ENCODE measurements around the gene TEKT2.

TEKT2 gene

GRCh38 chr1:36093226-36093625, 9.3 kb downstream of the TEKT2 start:
- Histone ChIP-seq H3K9ac (ENCODE audit: low read depth in 1 of 2, low read length in 2 of 2) (no peak overlapping the region), H3K27me3 (ENCODE audit: control insufficient read depth in 2 of 2, insufficient read depth in 2 of 2, low read length in 2 of 2) (no peaks in the 10 kb centered on the region), H3K36me3 (ENCODE audit: control insufficient read depth in 2 of 2, insufficient read depth in 2 of 2, low read length in 2 of 2) (peaks cover 39 to 41% of the 10 kb centered on the region in 2 donors), H3K27ac (ENCODE audit: low read depth in 2 of 2, low read length in 2 of 2) (no peak overlapping the region), H3K4me3 (ENCODE audit: low read length in 2 of 2) (no peak overlapping the region), H3K9me3 (ENCODE audit: control insufficient read depth in 2 of 2, low read length in 2 of 2) (no peaks in the 10 kb centered on the region), H3K4me1 (ENCODE audit: control insufficient read depth in 2 of 2, insufficient read depth in 2 of 2, low read length in 2 of 2) (peaks cover 12% of the 10 kb centered on the region in 2 donors)

GRCh38 chr1:36093929-36094328, 10.0 kb downstream of the TEKT2 start:
- Histone ChIP-seq H3K4me1 (ENCODE audit: control insufficient read depth in 2 of 2, insufficient read depth in 2 of 2, low read length in 2 of 2) (peaks cover 9% of the 10 kb centered on the region in 2 donors), H3K27ac (ENCODE audit: low read depth in 2 of 2, low read length in 2 of 2) (no peak overlapping the region), H3K9me3 (ENCODE audit: control insufficient read depth in 2 of 2, low read length in 2 of 2) (no peaks in the 10 kb centered on the region), H3K9ac (ENCODE audit: low read depth in 1 of 2, low read length in 2 of 2) (no peak overlapping the region), H3K36me3 (ENCODE audit: control insufficient read depth in 2 of 2, insufficient read depth in 2 of 2, low read length in 2 of 2) (peaks cover 39 to 41% of the 10 kb centered on the region in 2 donors), H3K4me3 (ENCODE audit: low read length in 2 of 2) (no peak overlapping the region), H3K27me3 (ENCODE audit: control insufficient read depth in 2 of 2, insufficient read depth in 2 of 2, low read length in 2 of 2) (no peaks in the 10 kb centered on the region)

- H3K36me3 ChIP-seq (ENCODE audit: control insufficient read depth in 2 of 2, insufficient read depth in 2 of 2, low read length in 2 of 2), result peaks cover 39 to 41% of the 10 kb centered on the region in 2 donors
- H3K4me1 ChIP-seq (ENCODE audit: control insufficient read depth in 2 of 2, insufficient read depth in 2 of 2, low read length in 2 of 2), result peaks cover 4 to 6% of the 10 kb centered on the region in 2 donors
- H3K4me3 ChIP-seq (ENCODE audit: low read length in 2 of 2), result no peak overlapping the region
- H3K27ac ChIP-seq (ENCODE audit: low read depth in 2 of 2, low read length in 2 of 2), result no peak overlapping the region
- no peaks in the 10 kb centered on the region for H3K27me3 ChIP-seq (ENCODE audit: control insufficient read depth in 2 of 2, insufficient read depth in 2 of 2, low read length in 2 of 2)
- no peaks in the 10 kb centered on the region for H3K9me3 ChIP-seq (ENCODE audit: control insufficient read depth in 2 of 2, low read length in 2 of 2)
- H3K9ac ChIP-seq (ENCODE audit: low read depth in 1 of 2, low read length in 2 of 2), result no peak overlapping the region
These were observed 10.7 kb downstream of the TEKT2 start for GRCh38 chr1:36094621-36095061.

DNA sequence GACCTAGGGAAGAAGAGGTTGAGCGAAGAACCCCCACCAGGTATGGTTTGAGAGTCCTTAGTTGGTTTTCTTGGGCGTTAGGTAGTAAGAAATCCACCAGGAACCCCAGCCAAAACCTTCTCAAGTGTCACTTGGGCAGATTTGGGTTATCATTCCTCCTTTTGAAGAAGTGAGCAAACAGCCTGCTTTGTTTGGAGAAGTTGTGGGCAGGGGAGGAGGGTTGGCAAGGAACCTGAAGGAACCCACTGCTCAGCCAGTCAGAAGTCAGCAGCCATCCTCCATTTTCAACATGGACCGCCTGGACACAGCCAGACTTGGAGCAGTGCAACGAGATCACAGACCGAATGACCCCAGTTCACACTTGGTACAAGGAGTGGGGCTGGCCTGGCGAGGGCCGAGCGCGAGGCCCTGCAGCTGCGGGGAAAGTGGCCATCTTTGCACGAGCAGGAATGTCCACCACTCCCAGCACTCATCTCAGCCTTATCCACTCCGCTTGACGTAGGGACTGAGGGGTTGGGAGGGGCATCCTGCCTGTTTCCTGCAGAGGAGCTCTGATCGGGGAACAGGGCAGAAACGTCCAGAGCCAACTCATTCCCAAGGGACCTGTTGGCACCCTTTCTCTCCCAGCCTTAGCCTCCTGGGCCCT, 12.0 kb downstream of the TEKT2 start:
- no peak overlapping the region for H3K27ac ChIP-seq (ENCODE audit: low read depth in 2 of 2, low read length in 2 of 2)
- H3K36me3 ChIP-seq (ENCODE audit: control insufficient read depth in 2 of 2, insufficient read depth in 2 of 2, low read length in 2 of 2), result peaks cover 39 to 41% of the 10 kb centered on the region in 2 donors
- H3K9me3 ChIP-seq (ENCODE audit: control insufficient read depth in 2 of 2, low read length in 2 of 2), result no peaks in the 10 kb centered on the region
- H3K9ac ChIP-seq (ENCODE audit: low read depth in 1 of 2, low read length in 2 of 2), result no peak overlapping the region
- no peaks in the 10 kb centered on the region for H3K27me3 ChIP-seq (ENCODE audit: control insufficient read depth in 2 of 2, insufficient read depth in 2 of 2, low read length in 2 of 2)
- peaks cover 0 to 3% of the 10 kb centered on the region in 2 donors for H3K4me1 ChIP-seq (ENCODE audit: control insufficient read depth in 2 of 2, insufficient read depth in 2 of 2, low read length in 2 of 2)
- no peak overlapping the region for H3K4me3 ChIP-seq (ENCODE audit: low read length in 2 of 2)

DNA sequence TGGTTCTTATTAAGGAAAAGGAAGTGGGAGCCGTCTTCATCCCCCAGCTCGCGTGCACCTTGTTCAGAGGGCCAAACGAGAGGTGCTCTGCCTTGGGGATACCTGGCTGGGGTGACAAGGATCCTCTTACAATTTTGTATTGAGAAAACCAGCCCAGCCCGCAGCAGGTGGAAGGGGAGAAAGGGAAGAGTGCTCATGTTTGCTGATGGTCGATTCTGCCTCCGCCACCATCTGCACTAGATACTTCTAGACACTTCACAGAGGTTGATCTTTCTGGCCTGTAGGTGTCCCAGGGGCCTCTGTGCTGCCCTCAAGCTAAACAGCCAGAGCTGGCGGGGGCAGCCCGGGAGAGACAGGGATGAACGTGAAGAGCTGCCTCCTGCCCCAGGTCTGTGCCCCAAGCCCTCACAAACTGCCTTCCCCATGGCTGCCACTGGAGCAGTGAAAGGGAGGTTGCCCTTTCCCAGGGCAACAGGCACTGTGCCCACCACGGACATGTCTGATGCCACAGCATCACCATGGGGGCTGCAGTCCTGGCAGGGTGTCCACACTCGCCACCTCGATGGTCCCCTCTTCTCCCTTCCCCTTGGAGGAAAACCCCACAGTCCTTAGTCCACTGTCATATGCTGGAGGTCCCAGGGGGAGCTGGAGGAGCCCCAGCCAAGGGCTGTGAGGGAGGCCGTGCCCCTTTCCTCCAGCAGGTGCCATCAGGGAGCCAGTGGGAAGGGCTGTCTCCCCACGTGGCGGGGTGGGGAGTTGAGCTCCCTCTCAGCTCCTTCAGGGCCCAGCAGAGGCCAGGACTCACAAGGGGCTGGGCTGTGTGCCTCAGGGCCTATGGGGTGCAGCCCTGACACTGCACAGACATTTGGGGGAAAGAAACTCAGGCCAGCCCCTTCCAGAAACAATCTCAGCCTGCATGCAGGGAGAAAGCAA, 12.9 kb downstream of the TEKT2 start:
- no peak overlapping the region for H3K4me3 ChIP-seq (ENCODE audit: low read length in 2 of 2)
- no peaks in the 10 kb centered on the region for H3K9me3 ChIP-seq (ENCODE audit: control insufficient read depth in 2 of 2, low read length in 2 of 2)
- peaks cover 32% of the 10 kb centered on the region in 2 donors for H3K36me3 ChIP-seq (ENCODE audit: control insufficient read depth in 2 of 2, insufficient read depth in 2 of 2, low read length in 2 of 2)
- H3K27me3 ChIP-seq (ENCODE audit: control insufficient read depth in 2 of 2, insufficient read depth in 2 of 2, low read length in 2 of 2), result no peaks in the 10 kb centered on the region
- peaks cover 0 to 3% of the 10 kb centered on the region in 2 donors for H3K4me1 ChIP-seq (ENCODE audit: control insufficient read depth in 2 of 2, insufficient read depth in 2 of 2, low read length in 2 of 2)
- H3K27ac ChIP-seq (ENCODE audit: low read depth in 2 of 2, low read length in 2 of 2), result no peak overlapping the region
- no peak overlapping the region for H3K9ac ChIP-seq (ENCODE audit: low read depth in 1 of 2, low read length in 2 of 2)

GRCh38 chr1:36097693-36098585, 14.0 kb downstream of the TEKT2 start:
- Histone ChIP-seq H3K9me3 (ENCODE audit: control insufficient read depth in 2 of 2, low read length in 2 of 2) (no peaks in the 10 kb centered on the region), H3K27ac (ENCODE audit: low read depth in 2 of 2, low read length in 2 of 2) (no peak overlapping the region), H3K9ac (ENCODE audit: low read depth in 1 of 2, low read length in 2 of 2) (no peak overlapping the region), H3K4me1 (ENCODE audit: control insufficient read depth in 2 of 2, insufficient read depth in 2 of 2, low read length in 2 of 2) (peaks cover 0 to 3% of the 10 kb centered on the region in 2 donors), H3K4me3 (ENCODE audit: low read length in 2 of 2) (no peak overlapping the region), H3K36me3 (ENCODE audit: control insufficient read depth in 2 of 2, insufficient read depth in 2 of 2, low read length in 2 of 2) (peaks cover 20% of the 10 kb centered on the region in 2 donors), H3K27me3 (ENCODE audit: control insufficient read depth in 2 of 2, insufficient read depth in 2 of 2, low read length in 2 of 2) (no peaks in the 10 kb centered on the region)

- no peak overlapping the region for H3K4me3 ChIP-seq (ENCODE audit: low read length in 2 of 2)
- no peak overlapping the region for H3K9ac ChIP-seq (ENCODE audit: low read depth in 1 of 2, low read length in 2 of 2)
- H3K4me1 ChIP-seq (ENCODE audit: control insufficient read depth in 2 of 2, insufficient read depth in 2 of 2, low read length in 2 of 2), result peaks cover 0 to 3% of the 10 kb centered on the region in 2 donors
- H3K9me3 ChIP-seq (ENCODE audit: control insufficient read depth in 2 of 2, low read length in 2 of 2), result no peaks in the 10 kb centered on the region
- no peak overlapping the region for H3K27ac ChIP-seq (ENCODE audit: low read depth in 2 of 2, low read length in 2 of 2)
- peaks cover 11 to 12% of the 10 kb centered on the region in 2 donors for H3K36me3 ChIP-seq (ENCODE audit: control insufficient read depth in 2 of 2, insufficient read depth in 2 of 2, low read length in 2 of 2)
- no peaks in the 10 kb centered on the region for H3K27me3 ChIP-seq (ENCODE audit: control insufficient read depth in 2 of 2, insufficient read depth in 2 of 2, low read length in 2 of 2)
These were observed 14.9 kb downstream of the TEKT2 start for GRCh38 chr1:36098650-36099365.

DNA sequence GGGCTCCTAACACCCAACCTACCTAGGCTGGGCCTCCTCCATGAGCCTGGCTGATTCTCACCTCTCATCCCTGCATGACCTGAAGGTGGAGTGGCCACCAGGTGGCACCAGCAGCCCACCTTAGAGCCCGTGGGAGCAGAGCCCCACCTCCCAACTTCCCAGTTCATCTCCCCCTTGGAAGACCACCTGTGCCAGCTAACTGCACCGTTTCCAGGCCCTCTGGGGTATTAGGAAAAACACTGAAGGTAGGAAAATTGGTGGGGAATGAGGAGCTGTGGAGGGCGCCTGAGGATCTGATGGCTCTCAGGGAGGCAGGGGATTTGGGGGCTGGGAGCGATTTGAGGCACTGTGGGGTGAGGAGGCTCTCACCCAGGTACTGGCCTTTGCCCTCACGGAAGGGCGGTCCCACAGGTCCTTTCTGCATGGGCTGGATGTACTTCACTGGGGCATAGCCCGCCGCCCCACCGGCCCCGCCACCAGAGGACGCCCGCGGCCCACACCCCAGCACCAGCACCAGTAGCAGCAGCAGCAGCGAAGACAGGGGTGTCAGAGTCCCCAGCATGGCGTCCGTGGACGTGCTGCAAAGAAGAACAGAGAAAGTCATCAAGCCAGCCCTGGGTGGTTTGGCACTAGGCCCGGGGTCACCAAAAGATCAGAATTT, 15.9 kb downstream of the TEKT2 start:
- no peaks in the 10 kb centered on the region for H3K9me3 ChIP-seq (ENCODE audit: control insufficient read depth in 2 of 2, low read length in 2 of 2)
- H3K9ac ChIP-seq (ENCODE audit: low read depth in 1 of 2, low read length in 2 of 2), result no peak overlapping the region
- H3K4me1 ChIP-seq (ENCODE audit: control insufficient read depth in 2 of 2, insufficient read depth in 2 of 2, low read length in 2 of 2), result peaks cover 0 to 3% of the 10 kb centered on the region in 2 donors
- H3K4me3 ChIP-seq (ENCODE audit: low read length in 2 of 2), result no peak overlapping the region
- H3K27me3 ChIP-seq (ENCODE audit: control insufficient read depth in 2 of 2, insufficient read depth in 2 of 2, low read length in 2 of 2), result no peaks in the 10 kb centered on the region
- no peak overlapping the region for H3K27ac ChIP-seq (ENCODE audit: low read depth in 2 of 2, low read length in 2 of 2)
- H3K36me3 ChIP-seq (ENCODE audit: control insufficient read depth in 2 of 2, insufficient read depth in 2 of 2, low read length in 2 of 2), result peaks cover 3% of the 10 kb centered on the region in 2 donors

DNA sequence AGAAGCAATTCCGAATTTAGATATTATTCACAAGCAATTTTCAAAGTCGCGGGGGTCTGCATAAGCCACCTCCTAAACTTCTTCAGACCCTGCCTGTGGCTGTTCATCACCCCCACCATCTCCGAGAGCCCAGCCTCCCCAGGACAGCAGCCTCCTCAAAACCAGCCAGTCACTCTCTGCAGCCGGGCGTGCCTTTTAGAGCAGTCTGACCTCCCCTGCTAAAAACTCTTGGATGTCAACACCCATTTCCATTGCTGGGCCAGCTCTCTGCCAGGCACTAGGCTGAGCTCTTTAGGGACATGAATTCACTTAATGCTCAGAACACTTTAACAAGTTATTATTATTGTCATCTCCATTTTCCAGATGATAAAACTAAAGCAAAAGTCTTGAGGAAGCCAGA, 16.5 kb downstream of the TEKT2 start:
- Histone ChIP-seq H3K36me3 (ENCODE audit: control insufficient read depth in 2 of 2, insufficient read depth in 2 of 2, low read length in 2 of 2) (peaks cover 0 to 2% of the 10 kb centered on the region in 2 donors), H3K4me1 (ENCODE audit: control insufficient read depth in 2 of 2, insufficient read depth in 2 of 2, low read length in 2 of 2) (peaks cover 0 to 3% of the 10 kb centered on the region in 2 donors), H3K27me3 (ENCODE audit: control insufficient read depth in 2 of 2, insufficient read depth in 2 of 2, low read length in 2 of 2) (no peaks in the 10 kb centered on the region), H3K27ac (ENCODE audit: low read depth in 2 of 2, low read length in 2 of 2) (no peak overlapping the region), H3K4me3 (ENCODE audit: low read length in 2 of 2) (no peak overlapping the region), H3K9ac (ENCODE audit: low read depth in 1 of 2, low read length in 2 of 2) (no peak overlapping the region), H3K9me3 (ENCODE audit: control insufficient read depth in 2 of 2, low read length in 2 of 2) (no peaks in the 10 kb centered on the region)

All from mucosa of rectum (tissue), 2 donors.